ENCODE results near the gene POU2F3. TPM values are rescaled to one million over a fixed set of nuclear protein-coding genes. Genes with fewer than 3 reads are reported as not detected.

POU2F3 gene
- polyA plus RNA-seq, 1 donor (not counting 4 experiments of a cell fraction or from before 2014, with no cell fraction given), result 0.96 TPM

GRCh38 chr11:120285256-120285655, 45.3 kb downstream of the POU2F3 start:
- TF ChIP-seq EZH2 (IDR thresholded peaks at IDR 0.05; ENCODE audit: low read length), result no peak
- TF ChIP-seq, protein P1, sequence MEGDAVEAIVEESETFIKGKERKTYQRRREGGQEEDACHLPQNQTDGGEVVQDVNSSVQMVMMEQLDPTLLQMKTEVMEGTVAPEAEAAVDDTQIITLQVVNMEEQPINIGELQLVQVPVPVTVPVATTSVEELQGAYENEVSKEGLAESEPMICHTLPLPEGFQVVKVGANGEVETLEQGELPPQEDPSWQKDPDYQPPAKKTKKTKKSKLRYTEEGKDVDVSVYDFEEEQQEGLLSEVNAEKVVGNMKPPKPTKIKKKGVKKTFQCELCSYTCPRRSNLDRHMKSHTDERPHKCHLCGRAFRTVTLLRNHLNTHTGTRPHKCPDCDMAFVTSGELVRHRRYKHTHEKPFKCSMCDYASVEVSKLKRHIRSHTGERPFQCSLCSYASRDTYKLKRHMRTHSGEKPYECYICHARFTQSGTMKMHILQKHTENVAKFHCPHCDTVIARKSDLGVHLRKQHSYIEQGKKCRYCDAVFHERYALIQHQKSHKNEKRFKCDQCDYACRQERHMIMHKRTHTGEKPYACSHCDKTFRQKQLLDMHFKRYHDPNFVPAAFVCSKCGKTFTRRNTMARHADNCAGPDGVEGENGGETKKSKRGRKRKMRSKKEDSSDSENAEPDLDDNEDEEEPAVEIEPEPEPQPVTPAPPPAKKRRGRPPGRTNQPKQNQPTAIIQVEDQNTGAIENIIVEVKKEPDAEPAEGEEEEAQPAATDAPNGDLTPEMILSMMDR (optimal IDR thresholded peaks at IDR 0.05 in 1 of 3, IDR thresholded peaks at IDR 0.05 in 1 of 3, conservative IDR thresholded peaks at IDR 0.05 in 1 of 3; ENCODE audit: extremely low read depth in 1 of 3, insufficient read depth in 2 of 3, low read length in 3 of 3), result no peak
- Histone ChIP-seq H3K4me2 (ENCODE audit: control insufficient read depth, extremely low read depth, insufficient read depth, low read depth, low read length) (no peak overlapping the region), H3K36me3 (ENCODE audit: control insufficient read depth in 2 of 2, extremely low read depth in 1 of 2, insufficient read depth in 2 of 2, low read length in 2 of 2) (no peaks in the 10 kb centered on the region), H3K9ac (ENCODE audit: control insufficient read depth, extremely low read depth, insufficient read depth, low read length) (no peak overlapping the region), H4K20me1 (ENCODE audit: control insufficient read depth, extremely low read depth, insufficient read depth, low read length) (no peaks in the 10 kb centered on the region), H3K9me3 (ENCODE audit: control insufficient read depth, low read depth, low read length) (no peaks in the 10 kb centered on the region), H3K4me1 (ENCODE audit: control insufficient read depth, extremely low read depth, insufficient read depth, low read length) (peaks cover 22% of the 10 kb centered on the region), H3K4me3 (ENCODE audit: control insufficient read depth in 2 of 3, extremely low read depth in 1 of 3, insufficient read depth in 2 of 3, low read depth in 1 of 3, low read length in 3 of 3) (no peak overlapping the region), H3K9me1 (ENCODE audit: control insufficient read depth, extremely low read depth, insufficient read depth, low read length) (no peaks in the 10 kb centered on the region), H3K27ac (ENCODE audit: control insufficient read depth, insufficient read depth, low read length) (no peak overlapping the region), H3K79me2 (ENCODE audit: control insufficient read depth, insufficient read depth, low read length) (no peaks in the 10 kb centered on the region), H2AFZ (ENCODE audit: control insufficient read depth, low read length) (no peak overlapping the region), H3K27me3 (ENCODE audit: control insufficient read depth, extremely low read depth, insufficient read depth, low read length) (no peaks in the 10 kb centered on the region)
- dilution Hi-C loops (cut with MboI; ENCODE audit: extremely low pct_ligation_motif_present, low sequenced_read_pairs), result no loop called here
- FAIRE-seq (no peak), DNase-seq (ENCODE audit: low read depth, low spot score) (no peak)

- Histone ChIP-seq H3K4me3 (ENCODE audit: control insufficient read depth in 2 of 3, extremely low read depth in 1 of 3, insufficient read depth in 2 of 3, low read depth in 1 of 3, low read length in 3 of 3) (no peak overlapping the region), H3K27me3 (ENCODE audit: control insufficient read depth, extremely low read depth, insufficient read depth, low read length) (peaks cover 7% of the 10 kb centered on the region), H3K27ac (ENCODE audit: control insufficient read depth, insufficient read depth, low read length) (no peak overlapping the region), H3K9me3 (ENCODE audit: control insufficient read depth, low read depth, low read length) (no peaks in the 10 kb centered on the region), H3K9me1 (ENCODE audit: control insufficient read depth, extremely low read depth, insufficient read depth, low read length) (no peaks in the 10 kb centered on the region), H3K9ac (ENCODE audit: control insufficient read depth, extremely low read depth, insufficient read depth, low read length) (no peak overlapping the region), H4K20me1 (ENCODE audit: control insufficient read depth, extremely low read depth, insufficient read depth, low read length) (no peaks in the 10 kb centered on the region), H3K4me2 (ENCODE audit: control insufficient read depth, extremely low read depth, insufficient read depth, low read depth, low read length) (no peak overlapping the region), H3K4me1 (ENCODE audit: control insufficient read depth, extremely low read depth, insufficient read depth, low read length) (peaks cover 12% of the 10 kb centered on the region), H2AFZ (ENCODE audit: control insufficient read depth, low read length) (no peak overlapping the region), H3K36me3 (ENCODE audit: control insufficient read depth in 2 of 2, extremely low read depth in 1 of 2, insufficient read depth in 2 of 2, low read length in 2 of 2) (no peaks in the 10 kb centered on the region), H3K79me2 (ENCODE audit: control insufficient read depth, insufficient read depth, low read length) (no peaks in the 10 kb centered on the region)
- TF ChIP-seq, protein P1 (optimal IDR thresholded peaks at IDR 0.05 in 1 of 3, IDR thresholded peaks at IDR 0.05 in 1 of 3, conservative IDR thresholded peaks at IDR 0.05 in 1 of 3; ENCODE audit: extremely low read depth in 1 of 3, insufficient read depth in 2 of 3, low read length in 3 of 3), result no peak
- no peak for TF ChIP-seq EZH2 (IDR thresholded peaks at IDR 0.05; ENCODE audit: low read length)
- dilution Hi-C loops (cut with MboI; ENCODE audit: extremely low pct_ligation_motif_present, low sequenced_read_pairs), result no loop called here
- DNase-seq (ENCODE audit: low read depth, low spot score) (no peak), FAIRE-seq (no peak)
Observed at GRCh38 chr11:120288021-120288420, 48.1 kb downstream of the POU2F3 start.

Measured in keratinocyte (primary cell).